H1 (cell line): ENCODE results near the gene APOM. TPM values are rescaled to one million over a fixed set of nuclear protein-coding genes. Genes with fewer than 3 reads are reported as not detected.
A peak's percentile ranks its signal among the peaks of the same experiment; 100 is the strongest.

ENCODE experiments used
- CHD1 ChIP-seq: IDR thresholded peaks from 2 replicates; pipeline ENCODE4 v1.6.1; 2012; ENCODE audit warnings: low read depth, low read length, improper control_type of control experiment
- CTBP2 ChIP-seq: IDR thresholded peaks from 2 replicates; pipeline ENCODE4 v1.7.0; 2011; ENCODE audit warnings: borderline replicate concordance, mild to moderate bottlenecking, moderate library complexity, mixed read lengths, low read length; ENCODE audit not compliant: insufficient read depth, insufficient read length
- EGR1 ChIP-seq: IDR thresholded peaks from 2 replicates; pipeline ENCODE4 v1.6.1; 2011; ENCODE audit warnings: low read depth, low read length, borderline replicate concordance
- MAFK ChIP-seq: IDR thresholded peaks from 2 replicates; pipeline ENCODE4 v1.6.1; 2012; ENCODE audit warnings: low read depth, mild to moderate bottlenecking, improper control_type of control experiment, low read length
- SRF ChIP-seq: IDR thresholded peaks from 2 replicates; pipeline ENCODE4 v1.6.1; 2011; ENCODE audit warnings: mild to moderate bottlenecking, low read depth, low read length, moderate library complexity
- TAF7 ChIP-seq: optimal IDR thresholded peaks from 2 replicates; pipeline ENCODE3; 2011; ENCODE audit warnings: low read depth, mild to moderate bottlenecking, inconsistent platforms, low read length, moderate library complexity, borderline replicate concordance
- polyA plus RNA-seq, 7 experiments: library from polyadenylated mRNA; depleted of rRNA in 3 of 7; stranded (reverse) in 5 of 7; unstranded in 2 of 7; fragments of >200 nt in 5 of 7; fragments of 200-250 nt in 2 of 7; gene quantifications; 1 replicate in 5 of 7; 2 replicates in 1 of 7; 4 replicates in 1 of 7; pipeline versions ENCODE4 v1.2.1 to v1.2.3, GENCODE V29; 2011 to 2013; ENCODE audit warnings: missing spikeins in 2 of 7, mixed read lengths in 2 of 7
- total RNA-seq: library from RNA; stranded (reverse); fragmentation: NEBNext Ultra II Directional; extraction: Animal tissue kit (Norgen Biotek cat#: 25700); gene quantifications from 2 replicates; pipeline ENCODE4 v1.2.1, GENCODE V29; 2021
- TF ChIP-seq, protein P1 (sequence below): IDR thresholded peaks from 2 replicates; pipeline ENCODE4 v1.6.1; 2012; ENCODE audit warnings: low read length, inconsistent platforms
- TF ChIP-seq, protein P2 (sequence below): fragments of 300-600 bp; sonication (generic); IDR thresholded peaks from 2 replicates; pipeline ENCODE4 v1.7.1; 2012; ENCODE audit warnings: low read length, moderate library complexity, mild to moderate bottlenecking, inconsistent platforms; ENCODE audit not compliant: insufficient replicate concordance

APOM gene
- total and polyA plus RNA-seq, 2 of the 8 experiments (the other 6 are each of a cell fraction or from before 2014, with no cell fraction given), result 3.4 to 12.0 TPM

DNA sequence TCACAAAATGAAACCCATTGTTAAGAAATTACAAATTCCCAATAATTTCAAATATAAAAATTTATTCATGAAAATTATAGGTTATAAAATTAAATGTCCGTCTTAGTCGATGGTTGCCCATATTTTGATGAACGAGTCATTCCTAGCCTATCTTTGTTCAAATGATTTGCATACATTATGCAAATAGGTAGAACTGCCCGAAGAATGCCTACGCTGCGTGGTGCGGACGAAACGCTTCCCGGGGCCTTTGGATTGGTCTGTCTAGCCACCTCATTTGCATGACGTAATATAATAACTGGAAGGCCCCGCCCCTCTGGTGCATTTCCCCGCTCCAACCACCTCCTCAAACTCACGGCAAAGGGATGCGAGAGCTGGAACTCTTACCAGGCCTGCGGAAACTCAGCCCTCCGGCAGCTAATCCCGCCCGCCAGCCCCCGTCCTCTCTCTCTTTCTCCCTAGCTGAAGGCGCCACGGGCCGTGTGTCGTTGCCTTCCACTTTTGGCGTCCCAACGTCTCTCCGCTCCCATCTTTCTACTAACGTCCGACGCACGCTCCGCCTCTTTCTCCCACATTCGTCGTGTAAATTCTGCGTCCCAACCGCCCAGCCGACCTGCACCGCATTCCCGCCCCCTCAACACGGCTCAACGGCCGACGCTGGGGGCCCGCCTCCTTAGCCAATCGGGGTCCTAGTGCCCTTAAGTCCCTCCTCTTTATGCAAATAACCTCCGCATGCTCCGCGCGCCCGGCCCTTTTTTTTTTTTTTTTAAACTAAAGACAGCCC is 35.7 kb upstream of the APOM start (continued):
- TF ChIP-seq, protein P1, sequence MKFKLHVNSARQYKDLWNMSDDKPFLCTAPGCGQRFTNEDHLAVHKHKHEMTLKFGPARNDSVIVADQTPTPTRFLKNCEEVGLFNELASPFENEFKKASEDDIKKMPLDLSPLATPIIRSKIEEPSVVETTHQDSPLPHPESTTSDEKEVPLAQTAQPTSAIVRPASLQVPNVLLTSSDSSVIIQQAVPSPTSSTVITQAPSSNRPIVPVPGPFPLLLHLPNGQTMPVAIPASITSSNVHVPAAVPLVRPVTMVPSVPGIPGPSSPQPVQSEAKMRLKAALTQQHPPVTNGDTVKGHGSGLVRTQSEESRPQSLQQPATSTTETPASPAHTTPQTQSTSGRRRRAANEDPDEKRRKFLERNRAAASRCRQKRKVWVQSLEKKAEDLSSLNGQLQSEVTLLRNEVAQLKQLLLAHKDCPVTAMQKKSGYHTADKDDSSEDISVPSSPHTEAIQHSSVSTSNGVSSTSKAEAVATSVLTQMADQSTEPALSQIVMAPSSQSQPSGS, result peak; percentile 93; the same call in 1 of the 2 replicates
- TF ChIP-seq TAF7, result peak; percentile 48
- peak; percentile 83 for TF ChIP-seq EGR1
- no peak for TF ChIP-seq MAFK
- TF ChIP-seq CTBP2, result no peak
- TF ChIP-seq, protein P2, sequence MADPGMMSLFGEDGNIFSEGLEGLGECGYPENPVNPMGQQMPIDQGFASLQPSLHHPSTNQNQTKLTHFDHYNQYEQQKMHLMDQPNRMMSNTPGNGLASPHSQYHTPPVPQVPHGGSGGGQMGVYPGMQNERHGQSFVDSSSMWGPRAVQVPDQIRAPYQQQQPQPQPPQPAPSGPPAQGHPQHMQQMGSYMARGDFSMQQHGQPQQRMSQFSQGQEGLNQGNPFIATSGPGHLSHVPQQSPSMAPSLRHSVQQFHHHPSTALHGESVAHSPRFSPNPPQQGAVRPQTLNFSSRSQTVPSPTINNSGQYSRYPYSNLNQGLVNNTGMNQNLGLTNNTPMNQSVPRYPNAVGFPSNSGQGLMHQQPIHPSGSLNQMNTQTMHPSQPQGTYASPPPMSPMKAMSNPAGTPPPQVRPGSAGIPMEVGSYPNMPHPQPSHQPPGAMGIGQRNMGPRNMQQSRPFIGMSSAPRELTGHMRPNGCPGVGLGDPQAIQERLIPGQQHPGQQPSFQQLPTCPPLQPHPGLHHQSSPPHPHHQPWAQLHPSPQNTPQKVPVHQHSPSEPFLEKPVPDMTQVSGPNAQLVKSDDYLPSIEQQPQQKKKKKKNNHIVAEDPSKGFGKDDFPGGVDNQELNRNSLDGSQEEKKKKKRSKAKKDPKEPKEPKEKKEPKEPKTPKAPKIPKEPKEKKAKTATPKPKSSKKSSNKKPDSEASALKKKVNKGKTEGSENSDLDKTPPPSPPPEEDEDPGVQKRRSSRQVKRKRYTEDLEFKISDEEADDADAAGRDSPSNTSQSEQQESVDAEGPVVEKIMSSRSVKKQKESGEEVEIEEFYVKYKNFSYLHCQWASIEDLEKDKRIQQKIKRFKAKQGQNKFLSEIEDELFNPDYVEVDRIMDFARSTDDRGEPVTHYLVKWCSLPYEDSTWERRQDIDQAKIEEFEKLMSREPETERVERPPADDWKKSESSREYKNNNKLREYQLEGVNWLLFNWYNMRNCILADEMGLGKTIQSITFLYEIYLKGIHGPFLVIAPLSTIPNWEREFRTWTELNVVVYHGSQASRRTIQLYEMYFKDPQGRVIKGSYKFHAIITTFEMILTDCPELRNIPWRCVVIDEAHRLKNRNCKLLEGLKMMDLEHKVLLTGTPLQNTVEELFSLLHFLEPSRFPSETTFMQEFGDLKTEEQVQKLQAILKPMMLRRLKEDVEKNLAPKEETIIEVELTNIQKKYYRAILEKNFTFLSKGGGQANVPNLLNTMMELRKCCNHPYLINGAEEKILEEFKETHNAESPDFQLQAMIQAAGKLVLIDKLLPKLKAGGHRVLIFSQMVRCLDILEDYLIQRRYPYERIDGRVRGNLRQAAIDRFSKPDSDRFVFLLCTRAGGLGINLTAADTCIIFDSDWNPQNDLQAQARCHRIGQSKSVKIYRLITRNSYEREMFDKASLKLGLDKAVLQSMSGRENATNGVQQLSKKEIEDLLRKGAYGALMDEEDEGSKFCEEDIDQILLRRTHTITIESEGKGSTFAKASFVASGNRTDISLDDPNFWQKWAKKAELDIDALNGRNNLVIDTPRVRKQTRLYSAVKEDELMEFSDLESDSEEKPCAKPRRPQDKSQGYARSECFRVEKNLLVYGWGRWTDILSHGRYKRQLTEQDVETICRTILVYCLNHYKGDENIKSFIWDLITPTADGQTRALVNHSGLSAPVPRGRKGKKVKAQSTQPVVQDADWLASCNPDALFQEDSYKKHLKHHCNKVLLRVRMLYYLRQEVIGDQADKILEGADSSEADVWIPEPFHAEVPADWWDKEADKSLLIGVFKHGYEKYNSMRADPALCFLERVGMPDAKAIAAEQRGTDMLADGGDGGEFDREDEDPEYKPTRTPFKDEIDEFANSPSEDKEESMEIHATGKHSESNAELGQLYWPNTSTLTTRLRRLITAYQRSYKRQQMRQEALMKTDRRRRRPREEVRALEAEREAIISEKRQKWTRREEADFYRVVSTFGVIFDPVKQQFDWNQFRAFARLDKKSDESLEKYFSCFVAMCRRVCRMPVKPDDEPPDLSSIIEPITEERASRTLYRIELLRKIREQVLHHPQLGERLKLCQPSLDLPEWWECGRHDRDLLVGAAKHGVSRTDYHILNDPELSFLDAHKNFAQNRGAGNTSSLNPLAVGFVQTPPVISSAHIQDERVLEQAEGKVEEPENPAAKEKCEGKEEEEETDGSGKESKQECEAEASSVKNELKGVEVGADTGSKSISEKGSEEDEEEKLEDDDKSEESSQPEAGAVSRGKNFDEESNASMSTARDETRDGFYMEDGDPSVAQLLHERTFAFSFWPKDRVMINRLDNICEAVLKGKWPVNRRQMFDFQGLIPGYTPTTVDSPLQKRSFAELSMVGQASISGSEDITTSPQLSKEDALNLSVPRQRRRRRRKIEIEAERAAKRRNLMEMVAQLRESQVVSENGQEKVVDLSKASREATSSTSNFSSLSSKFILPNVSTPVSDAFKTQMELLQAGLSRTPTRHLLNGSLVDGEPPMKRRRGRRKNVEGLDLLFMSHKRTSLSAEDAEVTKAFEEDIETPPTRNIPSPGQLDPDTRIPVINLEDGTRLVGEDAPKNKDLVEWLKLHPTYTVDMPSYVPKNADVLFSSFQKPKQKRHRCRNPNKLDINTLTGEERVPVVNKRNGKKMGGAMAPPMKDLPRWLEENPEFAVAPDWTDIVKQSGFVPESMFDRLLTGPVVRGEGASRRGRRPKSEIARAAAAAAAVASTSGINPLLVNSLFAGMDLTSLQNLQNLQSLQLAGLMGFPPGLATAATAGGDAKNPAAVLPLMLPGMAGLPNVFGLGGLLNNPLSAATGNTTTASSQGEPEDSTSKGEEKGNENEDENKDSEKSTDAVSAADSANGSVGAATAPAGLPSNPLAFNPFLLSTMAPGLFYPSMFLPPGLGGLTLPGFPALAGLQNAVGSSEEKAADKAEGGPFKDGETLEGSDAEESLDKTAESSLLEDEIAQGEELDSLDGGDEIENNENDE, result no peak
- TF ChIP-seq SRF, result 0 out of 2 replicates have a peak, but pooled peaks have one; percentile 1
- peak; percentile 45; the same call in 1 of the 2 replicates for TF ChIP-seq CHD1
